Breast epithelium (tissue), 4 donors: Measurements from ENCODE around the gene ZNRF4. TPM values are rescaled to one million over a fixed set of nuclear protein-coding genes. Genes with fewer than 3 reads are reported as not detected.

Experiments used
- DNase-seq, 2 donors: peaks; one replicate each; pipeline ENCODE4 v3.0.0-alpha.2; 2019; ENCODE audit warnings: low spot score in 2 of 2
- H3K27ac ChIP-seq, 2 donors: fragments of 200-600 bp; sonication (generic) in 1 of 2; one replicate each; pipeline ENCODE4 v1.5.1; 2016 to 2019; ENCODE audit warnings: mild to moderate bottlenecking in 1 of 2
- H3K27me3 ChIP-seq, 2 donors: fragments of 200-600 bp; sonication (generic) in 1 of 2; one replicate each; pipeline versions ENCODE4 v1.5.1 to v1.6.0; 2017 to 2019; ENCODE audit warnings: control low read depth in 1 of 2, mild to moderate bottlenecking in 1 of 2
- H3K36me3 ChIP-seq: fragments of 200-600 bp; one replicate; pipeline ENCODE4 v1.5.1; 2019
- H3K4me1 ChIP-seq, 2 donors: fragments of 200-600 bp; sonication (generic); one replicate each; pipeline ENCODE4 v1.5.1; 2016 to 2019; ENCODE audit warnings: control low read depth in 1 of 2
- H3K4me3 ChIP-seq, 3 donors: fragments of 200-600 bp; sonication (generic); 1 replicate in 2 of 3; 2 replicates in 1 of 3; pipeline ENCODE4 v1.5.1; 2016 to 2019; ENCODE audit warnings: mild to moderate bottlenecking in 3 of 3, moderate library complexity in 2 of 3
- H3K9me3 ChIP-seq, 2 donors: fragments of 200-600 bp; sonication (generic) in 1 of 2; one replicate each; pipeline ENCODE4 v1.5.1; 2016 to 2019; ENCODE audit warnings: control low read depth in 1 of 2
- CTCF ChIP-seq, 3 donors: fragments of 450-650 bp; IDR thresholded peaks; one replicate each; pipeline ENCODE4 v1.5.1; 2016 to 2017; ENCODE audit warnings: antibody characterized with exemption in 3 of 3, mild to moderate bottlenecking in 3 of 3, moderate library complexity in 3 of 3
- POLR2A ChIP-seq: fragments of 450-650 bp; IDR thresholded peaks from one replicate; pipeline ENCODE4 v1.6.1; 2016; ENCODE audit warnings: antibody characterized with exemption, mild to moderate bottlenecking, moderate library complexity
- POLR2AphosphoS5 ChIP-seq, 3 donors: sonication (generic); formaldehyde crosslinking; IDR thresholded peaks; one replicate each; pipeline ENCODE4 v1.6.1; 2017; ENCODE audit warnings: antibody characterized with exemption in 3 of 3
- intact Hi-C: fragments of 100-400 bp; cut with DNase I; formaldehyde crosslinking; loops from one replicate; pipeline ENCODE4 v1.15.1; 2023; ENCODE audit warnings: low total_unique reads
- total RNA-seq, 3 donors: library from RNA; depleted of rRNA; stranded (reverse); fragments of >200 nt; gene quantifications; one replicate each; pipeline ENCODE4 v1.1.0, GENCODE V29; 2016

The ZNRF4 gene
- total RNA-seq, 3 donors from 2014 or later = not detected

GRCh38 chr19:5501907-5502306 lies 46.7 kb downstream of the ZNRF4 start:
- no peaks in the 10 kb centered on the region for H3K36me3 ChIP-seq
- intact Hi-C loops = no loop called here
- TF ChIP-seq POLR2A (no peak), CTCF (IDR thresholded peaks at IDR 0.05) (no peak), POLR2AphosphoS5 (IDR thresholded peaks at IDR 0.05) (no peak)
- no peak overlapping the region for H3K4me3 ChIP-seq
- H3K9me3 ChIP-seq = peaks cover 34 to 44% of the 10 kb centered on the region in 2 donors
- H3K27me3 ChIP-seq = peaks cover 0 to 6% of the 10 kb centered on the region in 2 donors
- H3K4me1 ChIP-seq = no peaks in the 10 kb centered on the region
- H3K27ac ChIP-seq = no peak overlapping the region
- DNase-seq = no peak

GRCh38 chr19:5503598-5503997 lies 48.4 kb downstream of the ZNRF4 start:
- intact Hi-C loops = no loop called here
- peaks cover 34 to 44% of the 10 kb centered on the region in 2 donors for H3K9me3 ChIP-seq
- H3K4me1 ChIP-seq = no peaks in the 10 kb centered on the region
- TF ChIP-seq CTCF (IDR thresholded peaks at IDR 0.05) = no peak
- TF ChIP-seq POLR2A = no peak
- no peaks in the 10 kb centered on the region for H3K27me3 ChIP-seq
- no peaks in the 10 kb centered on the region for H3K36me3 ChIP-seq
- H3K27ac ChIP-seq = no peak overlapping the region
- H3K4me3 ChIP-seq = no peak overlapping the region
- DNase-seq = no peak

- intact Hi-C loops = no loop called here
- TF ChIP-seq POLR2A (no peak), POLR2AphosphoS5 (IDR thresholded peaks at IDR 0.05) (no peak), CTCF (IDR thresholded peaks at IDR 0.05) (no peak)
- no peak overlapping the region for H3K27ac ChIP-seq
- peaks cover 31 to 44% of the 10 kb centered on the region in 2 donors for H3K9me3 ChIP-seq
- H3K4me3 ChIP-seq = no peak overlapping the region
- H3K36me3 ChIP-seq = no peaks in the 10 kb centered on the region
- H3K27me3 ChIP-seq = no peaks in the 10 kb centered on the region
- H3K4me1 ChIP-seq = no peaks in the 10 kb centered on the region
- no peak for DNase-seq
These were observed 48.9 kb downstream of the ZNRF4 start for GRCh38 chr19:5504114-5504513.

Other genes starting within 250 kb of the ZNRF4 start
- 100 to 1,000 TPM; 111 to 603 (median 114) TPM for gene PTPRS, start 114.6 kb upstream of the ZNRF4 start, total RNA-seq
- 10 to 100 TPM in 1 of 3 donors, 1 to 10 TPM in 2; 1.1 to 11.7 (median 1.3) TPM for gene TINCR, start 112.5 kb downstream of the ZNRF4 start, total RNA-seq
- gene SAFB2, start 167.4 kb downstream of the ZNRF4 start, total RNA-seq = 10 to 100 TPM; 46.4 to 68.8 (median 62.1) TPM
- gene SAFB, start 167.7 kb downstream of the ZNRF4 start, total RNA-seq = 100 to 1,000 TPM in 2 of 3 donors, 10 to 100 TPM in 1; 64.2 to 112 (median 111) TPM
- 10 to 100 TPM; 29.4 to 49.5 (median 44.3) TPM for gene MICOS13, start 225.1 kb downstream of the ZNRF4 start, total RNA-seq
- 10 to 100 TPM; 10.4 to 13.1 (median 11.1) TPM for gene HSD11B1L, start 225.6 kb downstream of the ZNRF4 start, total RNA-seq
- 1,000 to 10,000 TPM in 1 of 3 donors, 100 to 1,000 TPM in 2; 687 to 1,274 (median 863) TPM for gene RPL36, start 234.9 kb downstream of the ZNRF4 start, total RNA-seq